ENCODE measurements around the gene ADAT1.

DNA sequence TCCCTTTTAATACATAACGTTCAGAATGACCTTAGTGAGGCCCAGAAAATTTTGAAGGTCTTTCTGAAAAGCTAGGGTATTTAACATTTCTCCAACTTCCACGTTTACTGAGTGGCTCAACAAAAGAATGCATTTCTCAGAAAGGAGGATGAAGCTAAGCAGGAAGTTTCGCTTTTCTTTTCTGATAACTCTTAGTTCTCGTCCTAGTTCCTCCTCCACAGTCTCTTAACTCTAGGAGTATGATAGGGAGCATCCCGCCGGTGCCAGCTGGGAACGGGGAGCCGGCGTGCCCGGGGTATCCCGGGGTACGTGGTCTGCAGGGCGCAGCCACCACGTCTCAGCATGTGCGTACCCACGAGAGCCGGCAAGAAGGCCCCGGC lies 24.0 kb upstream of the ADAT1 start:
- no peak for TF ChIP-seq CTCF (IDR thresholded peaks at IDR 0.05)
- no peak for TF ChIP-seq EZH2 (IDR thresholded peaks at IDR 0.05; ENCODE audit: borderline replicate concordance, insufficient read depth, low read depth, low read length, poor library complexity, severe bottlenecking)

Data from B cell (primary cell).